ENCODE data around the gene NPFFR1.

The NPFFR1 gene

DNA sequence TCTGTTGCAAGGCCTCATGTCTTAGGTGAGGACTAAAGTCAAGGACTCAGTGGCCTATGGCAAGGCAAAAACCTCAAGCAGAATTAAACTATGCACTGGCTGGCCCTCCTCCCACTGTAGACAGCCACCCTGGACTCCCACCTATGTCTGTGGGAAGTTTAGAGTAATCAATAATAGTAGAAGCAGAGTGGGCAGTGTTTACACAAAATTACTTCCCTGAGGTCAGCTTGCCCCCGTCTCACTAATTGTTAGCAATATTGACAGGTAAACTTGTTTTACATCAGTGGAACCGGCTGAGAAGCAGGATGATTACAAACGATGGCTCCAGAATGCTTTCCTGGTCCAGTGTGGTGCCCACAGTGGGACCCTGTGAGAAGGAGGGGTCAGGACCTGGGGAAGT lies 27.9 kb upstream of the NPFFR1 start:
- TF ChIP-seq, protein P1, sequence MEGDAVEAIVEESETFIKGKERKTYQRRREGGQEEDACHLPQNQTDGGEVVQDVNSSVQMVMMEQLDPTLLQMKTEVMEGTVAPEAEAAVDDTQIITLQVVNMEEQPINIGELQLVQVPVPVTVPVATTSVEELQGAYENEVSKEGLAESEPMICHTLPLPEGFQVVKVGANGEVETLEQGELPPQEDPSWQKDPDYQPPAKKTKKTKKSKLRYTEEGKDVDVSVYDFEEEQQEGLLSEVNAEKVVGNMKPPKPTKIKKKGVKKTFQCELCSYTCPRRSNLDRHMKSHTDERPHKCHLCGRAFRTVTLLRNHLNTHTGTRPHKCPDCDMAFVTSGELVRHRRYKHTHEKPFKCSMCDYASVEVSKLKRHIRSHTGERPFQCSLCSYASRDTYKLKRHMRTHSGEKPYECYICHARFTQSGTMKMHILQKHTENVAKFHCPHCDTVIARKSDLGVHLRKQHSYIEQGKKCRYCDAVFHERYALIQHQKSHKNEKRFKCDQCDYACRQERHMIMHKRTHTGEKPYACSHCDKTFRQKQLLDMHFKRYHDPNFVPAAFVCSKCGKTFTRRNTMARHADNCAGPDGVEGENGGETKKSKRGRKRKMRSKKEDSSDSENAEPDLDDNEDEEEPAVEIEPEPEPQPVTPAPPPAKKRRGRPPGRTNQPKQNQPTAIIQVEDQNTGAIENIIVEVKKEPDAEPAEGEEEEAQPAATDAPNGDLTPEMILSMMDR (IDR thresholded peaks at IDR 0.05; ENCODE audit: insufficient read depth, low read length, missing control alignments) = no peak
- no peak overlapping the region for H3K4me3 ChIP-seq (ENCODE audit: low read depth, low read length)
- CTCF ChIA-PET = no interaction called here
- DNase-seq (ENCODE audit: low read depth, low spot score) = no peak
- POLR2A ChIA-PET = no interaction called here

DNA sequence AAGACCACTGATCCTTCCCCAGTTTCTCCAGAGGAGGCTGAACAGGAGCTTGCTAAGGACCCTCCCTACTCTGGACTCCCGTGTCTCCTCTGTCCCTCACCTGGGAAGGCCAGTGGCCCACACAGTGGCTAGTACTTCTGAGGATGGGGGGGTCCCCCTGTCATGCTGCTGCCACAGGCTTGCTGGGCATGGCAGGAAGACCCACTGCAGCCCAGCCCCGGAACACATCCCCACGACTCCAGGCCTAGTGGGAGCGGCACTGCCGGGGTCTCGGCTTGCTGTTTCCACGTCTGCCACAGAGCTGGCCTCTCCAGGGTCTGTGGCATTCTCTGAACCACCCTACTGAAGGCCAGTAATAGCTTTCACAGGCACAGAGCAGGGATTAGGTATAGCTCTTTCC lies 25.9 kb upstream of the NPFFR1 start:
- ChIA-PET POLR2A (no interaction called here), CTCF (interaction anchor here (1.0 kb wide), 1 partner anchor 88 kb away, joined by 3 read pairs; no protein-coding TSS in a partner anchor)
- no peak overlapping the region for H3K4me3 ChIP-seq (ENCODE audit: low read depth, low read length)
- no peak for DNase-seq (ENCODE audit: low read depth, low spot score)
- TF ChIP-seq, protein P1 (IDR thresholded peaks at IDR 0.05; ENCODE audit: insufficient read depth, low read length, missing control alignments) = no peak

GRCh38 chr10:70308121-70309060 lies 24.6 kb upstream of the NPFFR1 start:
- no peak overlapping the region for H3K4me3 ChIP-seq (ENCODE audit: low read depth, low read length)
- TF ChIP-seq, protein P1 (IDR thresholded peaks at IDR 0.05; ENCODE audit: insufficient read depth, low read length, missing control alignments) = no peak
- POLR2A ChIA-PET = no interaction called here
- no peak for DNase-seq (ENCODE audit: low read depth, low spot score)
- CTCF ChIA-PET = no interaction called here

DNA sequence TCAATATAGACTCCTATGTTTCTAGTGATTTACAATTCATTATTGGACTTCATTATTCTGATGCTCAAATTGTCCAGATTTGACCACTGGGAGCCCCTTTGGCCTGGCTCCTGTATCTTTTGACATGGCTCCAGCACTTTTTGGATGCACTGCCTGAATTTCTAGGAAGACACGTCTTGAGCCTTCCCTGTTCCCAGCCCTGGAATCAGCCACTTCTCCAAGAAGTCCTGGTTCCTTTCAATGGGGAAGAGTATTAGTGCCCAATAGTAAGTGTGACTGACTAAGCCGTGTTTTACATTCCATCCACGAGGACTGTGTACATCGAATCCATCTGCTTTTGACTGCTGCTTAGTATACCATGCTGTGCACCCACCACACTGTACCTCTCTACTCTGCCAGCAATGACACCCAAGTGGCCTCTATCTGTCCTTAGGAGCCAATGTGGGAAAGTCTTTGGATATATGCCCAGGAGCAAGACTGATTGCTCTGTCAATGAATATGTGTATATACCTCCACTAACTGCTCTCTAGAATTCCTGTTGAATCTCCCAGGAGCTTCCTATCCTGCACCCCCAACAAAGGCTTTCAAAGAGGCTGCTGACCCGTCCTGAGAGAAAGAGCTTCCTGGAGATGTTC lies 23.2 kb upstream of the NPFFR1 start:
- TF ChIP-seq, protein P1 (IDR thresholded peaks at IDR 0.05; ENCODE audit: insufficient read depth, low read length, missing control alignments) = no peak
- H3K4me3 ChIP-seq (ENCODE audit: low read depth, low read length) = no peak overlapping the region
- POLR2A ChIA-PET = no interaction called here
- DNase-seq (ENCODE audit: low read depth, low spot score) = no peak
- CTCF ChIA-PET = no interaction called here

- POLR2A ChIA-PET = no interaction called here
- no peak overlapping the region for H3K4me3 ChIP-seq (ENCODE audit: low read depth, low read length)
- CTCF ChIA-PET = no interaction called here
- TF ChIP-seq, protein P1 (IDR thresholded peaks at IDR 0.05; ENCODE audit: insufficient read depth, low read length, missing control alignments) = no peak
- no peak for DNase-seq (ENCODE audit: low read depth, low spot score)
Observed at GRCh38 chr10:70306181-70306705, 22.4 kb upstream of the NPFFR1 start.

DNA sequence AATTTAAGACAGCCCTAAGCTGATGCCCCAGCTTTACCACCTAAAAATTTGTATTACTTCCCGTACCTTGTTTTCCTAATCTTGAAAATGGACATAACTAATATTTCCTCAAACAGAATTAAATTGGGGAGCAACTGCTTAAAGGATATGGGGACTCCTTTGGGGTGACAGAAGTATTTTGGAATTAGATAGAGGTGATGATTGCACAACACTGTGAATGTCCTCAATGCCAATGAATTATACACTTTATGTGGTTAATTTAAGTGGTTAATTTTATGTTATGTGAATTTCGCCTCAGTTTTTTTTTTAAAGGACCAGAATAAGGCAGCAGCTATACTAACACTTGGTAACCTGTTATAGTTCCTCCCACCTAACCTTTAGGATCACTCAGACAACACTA lies 19.9 kb upstream of the NPFFR1 start:
- ChIA-PET POLR2A (no interaction called here), CTCF (interaction anchor here (1.1 kb wide), 1 partner anchor 29 kb away, joined by 3 read pairs; no protein-coding TSS in a partner anchor)
- DNase-seq (ENCODE audit: low read depth, low spot score) = no peak
- H3K4me3 ChIP-seq (ENCODE audit: low read depth, low read length) = no peak overlapping the region
- TF ChIP-seq, protein P1 (IDR thresholded peaks at IDR 0.05; ENCODE audit: insufficient read depth, low read length, missing control alignments) = no peak

All from AG04449 (cell line).